HG02970 (cell line): Measurements from ENCODE around the gene RABGAP1L.
"Not testable (repeated sequence)": the region's sequence is repeated elsewhere in the genome, so short reads cannot be mapped to it uniquely, and the experiment has no call there.

Experiments
- ATAC-seq: cut with Tn5 transposase; IDR thresholded peaks from one replicate; pipeline ENCODE4 v1.9.1; 2021; ENCODE audit warnings: mild to moderate bottlenecking, moderate library complexity, moderate number of reproducible peaks; ENCODE audit not compliant: unreplicated experiment, low FRiP score

RABGAP1L gene

GRCh38 chr1:174692313-174692712 is 533.0 kb downstream of the RABGAP1L start:
- ATAC-seq = no peak

- ATAC-seq = no peak
These were observed 533.8 kb downstream of the RABGAP1L start for GRCh38 chr1:174693085-174693484.

DNA sequence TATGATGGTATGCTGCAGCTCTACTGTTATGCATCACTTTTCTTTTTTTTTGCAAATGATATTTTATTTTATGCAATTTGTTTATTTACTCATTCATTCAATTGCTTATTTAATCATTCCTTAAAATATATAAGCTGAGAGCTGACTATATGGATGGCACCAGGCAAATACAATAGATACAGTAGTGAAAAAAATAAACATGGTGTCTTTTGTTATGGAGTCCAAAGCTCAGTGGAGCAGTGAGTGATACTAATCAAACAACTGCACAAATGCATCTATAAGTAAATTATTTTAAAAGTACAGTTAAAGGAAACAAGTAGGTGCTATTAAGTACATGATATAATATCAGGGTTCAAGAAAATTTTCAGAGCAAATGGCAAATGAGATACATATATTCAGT is 534.2 kb downstream of the RABGAP1L start:
- not testable (repeated sequence) for ATAC-seq

- ATAC-seq = no peak
These were observed 536.9 kb downstream of the RABGAP1L start for GRCh38 chr1:174696026-174696821.

GRCh38 chr1:174700314-174700713 is 541.0 kb downstream of the RABGAP1L start:
- ATAC-seq = no peak

DNA sequence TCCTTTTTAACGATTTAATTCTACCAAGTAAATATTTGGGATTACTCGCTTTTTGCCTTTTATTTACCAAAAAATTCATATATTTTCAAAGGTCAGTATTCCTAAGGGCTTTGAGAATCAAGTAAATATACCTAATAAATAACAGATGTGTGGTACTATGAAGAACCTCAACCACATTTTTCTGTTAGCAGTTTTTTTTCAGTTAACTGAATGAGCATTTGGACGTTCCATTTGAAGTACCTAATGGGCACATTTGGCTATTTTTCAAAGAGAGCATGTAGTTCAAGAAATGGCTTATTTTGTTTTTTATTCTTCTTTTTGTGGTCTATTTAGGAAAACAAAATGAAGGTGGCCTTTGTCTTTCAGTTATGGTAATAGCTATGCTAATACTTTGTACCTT is 541.5 kb downstream of the RABGAP1L start:
- ATAC-seq = no peak

GRCh38 chr1:174701565-174701964 is 542.2 kb downstream of the RABGAP1L start:
- ATAC-seq = no peak

- no peak for ATAC-seq
These were observed 542.7 kb downstream of the RABGAP1L start for GRCh38 chr1:174702011-174702410.

DNA sequence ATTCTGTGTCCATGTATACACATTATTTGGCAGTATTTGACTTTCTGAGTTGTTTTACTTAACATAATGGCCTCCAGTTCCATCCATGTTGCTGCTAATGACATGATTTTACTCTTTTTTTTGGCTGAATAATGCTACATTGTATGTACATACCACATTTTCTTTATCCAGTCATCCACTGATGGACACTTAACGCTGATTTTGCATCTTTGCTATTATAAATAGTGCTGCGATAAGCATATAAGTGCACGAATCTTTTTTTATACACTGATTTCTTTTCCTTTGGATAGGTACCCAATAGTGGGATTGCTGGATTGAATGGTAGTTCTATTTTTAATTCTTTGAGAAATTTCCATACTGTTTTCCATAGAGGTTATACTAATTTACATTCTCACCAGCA is 544.0 kb downstream of the RABGAP1L start:
- ATAC-seq = no peak

DNA sequence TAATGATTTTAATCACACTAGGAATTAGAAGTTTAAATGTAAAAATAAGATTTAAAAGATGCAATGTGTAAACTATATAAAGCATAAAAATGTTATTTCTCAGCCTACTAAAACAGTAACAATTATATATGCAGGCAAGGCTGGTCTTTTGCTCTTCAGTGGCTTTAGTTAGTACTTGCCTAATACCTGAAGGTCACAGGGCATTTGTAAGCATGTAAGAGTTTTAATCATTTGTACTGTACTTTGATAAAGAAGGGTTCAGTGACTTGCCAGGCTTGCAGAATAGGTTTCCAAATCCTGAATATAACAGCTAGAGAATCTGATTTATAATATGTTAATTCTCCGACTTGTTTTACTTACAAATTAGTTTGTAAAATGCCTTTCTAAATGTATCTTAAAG is 545.0 kb downstream of the RABGAP1L start:
- no peak for ATAC-seq

DNA sequence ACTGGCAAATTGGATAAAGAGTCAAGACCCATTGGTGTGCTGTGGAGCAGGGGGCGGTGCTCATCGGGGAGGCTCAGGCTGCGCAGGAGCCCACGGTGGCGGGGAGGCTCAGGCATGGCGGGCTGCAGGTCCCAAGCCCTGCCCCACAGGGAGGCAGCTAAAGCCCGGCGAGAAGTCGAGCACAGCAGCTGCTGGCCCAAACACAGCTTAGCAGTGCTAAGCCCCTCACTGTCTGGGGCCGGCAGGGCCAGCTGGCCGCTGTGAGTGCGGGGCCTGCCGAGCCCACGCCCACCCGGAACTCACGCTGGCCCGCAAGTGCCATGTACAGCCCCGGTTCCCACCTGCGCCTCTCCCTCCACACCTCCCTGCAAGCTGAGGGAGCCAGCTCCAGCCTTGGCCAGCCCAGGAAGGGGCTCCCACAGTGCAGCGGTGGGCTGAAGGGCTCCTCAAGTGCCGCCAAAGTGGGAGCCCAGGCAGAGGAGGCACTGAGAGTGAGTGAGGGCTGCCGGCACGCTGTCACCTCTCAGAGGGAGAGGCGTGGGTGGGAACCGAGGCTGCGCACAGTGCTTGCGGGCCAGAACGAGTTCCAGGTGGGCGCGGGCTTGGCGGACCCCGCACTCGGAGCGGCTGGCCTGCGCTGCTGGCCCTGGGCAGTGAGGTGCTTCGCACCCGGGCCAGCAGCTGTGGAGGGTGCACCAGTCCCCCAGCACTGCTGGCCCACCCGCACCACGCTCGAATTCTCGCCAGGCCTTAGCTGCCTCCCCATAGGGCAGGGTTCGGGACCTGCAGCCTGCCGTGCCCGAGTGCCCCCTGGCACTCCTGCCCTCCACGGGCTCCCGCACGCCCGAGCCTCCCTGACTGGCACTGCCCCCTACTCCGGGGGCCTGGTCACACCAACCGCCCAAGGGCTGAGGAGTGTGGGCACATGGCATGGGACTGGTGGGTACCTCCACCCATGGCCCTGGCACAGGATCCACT is 551.8 kb downstream of the RABGAP1L start:
- no peak for ATAC-seq

DNA sequence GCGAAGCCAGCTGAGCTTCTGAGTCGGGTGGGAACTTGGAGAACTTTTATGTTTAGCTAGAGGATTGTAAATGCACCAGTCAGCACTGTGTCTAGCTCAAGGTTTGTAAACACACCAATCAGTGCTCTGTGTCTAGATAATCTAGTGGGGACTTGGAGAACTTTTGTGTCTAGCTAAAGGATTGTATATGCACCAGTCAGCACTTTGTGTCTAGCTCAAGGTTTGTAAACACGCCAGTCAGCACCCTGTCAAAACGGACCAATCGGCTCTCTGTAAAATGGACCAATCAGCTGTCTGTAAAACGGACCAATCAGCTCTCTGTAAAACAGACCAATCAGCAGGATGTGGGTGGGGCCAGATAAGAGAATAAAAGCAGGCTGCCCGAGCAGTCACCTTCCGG is 552.5 kb downstream of the RABGAP1L start:
- ATAC-seq = not testable (repeated sequence)

DNA sequence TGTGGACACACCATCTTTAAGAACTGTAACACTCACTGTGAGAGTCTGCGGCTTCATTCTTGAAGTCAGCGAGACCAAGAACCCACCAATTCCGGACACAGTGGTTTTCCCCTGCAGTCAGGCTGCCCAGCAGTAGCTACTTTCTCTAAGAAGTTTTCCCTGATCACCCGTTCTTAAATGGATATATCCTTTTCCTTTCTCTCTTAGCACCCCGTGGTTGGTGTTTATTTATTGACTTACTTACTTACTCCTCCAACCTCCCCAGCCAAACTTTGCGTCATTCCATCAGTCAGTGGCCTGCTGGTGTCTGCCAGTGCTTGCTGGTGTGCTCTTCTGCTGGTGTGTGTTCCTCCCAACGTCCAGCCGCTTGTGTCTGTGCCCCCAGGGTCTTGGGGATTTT is 553.2 kb downstream of the RABGAP1L start:
- no peak for ATAC-seq

GRCh38 chr1:174713796-174714195 is 554.5 kb downstream of the RABGAP1L start:
- no peak for ATAC-seq

DNA sequence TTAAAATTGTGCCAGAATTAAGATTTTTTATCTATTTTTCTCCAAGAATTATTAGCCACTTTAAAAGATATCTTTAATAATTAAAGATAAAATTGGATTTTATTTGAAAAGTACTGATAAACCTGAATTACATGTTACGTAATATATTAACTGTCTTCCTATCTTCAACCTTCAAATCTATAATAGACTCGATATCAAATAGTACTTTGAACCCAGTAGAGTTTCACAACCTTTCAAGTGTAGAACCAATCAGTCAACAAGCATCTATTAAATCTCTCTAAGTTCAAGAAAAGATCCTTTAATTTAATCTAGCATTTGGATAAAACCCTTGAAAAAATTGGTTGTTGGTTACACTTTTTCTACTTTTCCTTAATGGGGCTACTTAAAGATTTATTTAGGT is 559.9 kb downstream of the RABGAP1L start:
- no peak for ATAC-seq

DNA sequence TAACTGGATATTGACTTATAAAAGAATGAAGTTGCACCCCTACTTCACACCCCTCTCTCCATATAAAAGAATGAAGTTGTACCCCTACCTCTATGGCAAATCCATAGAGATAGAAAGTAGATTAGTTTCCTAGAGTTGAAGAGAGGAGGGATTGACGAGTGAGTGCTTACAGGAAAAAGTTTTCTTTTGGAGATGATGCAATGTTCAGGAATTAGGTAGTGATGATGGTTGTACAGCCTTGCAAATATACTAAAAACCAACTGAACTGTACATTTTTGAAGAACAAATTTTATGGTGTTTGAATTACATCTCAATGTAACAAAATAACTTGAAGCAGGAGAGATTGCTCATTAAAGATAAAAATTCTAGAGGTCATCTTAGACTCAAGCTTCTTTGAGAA is 561.3 kb downstream of the RABGAP1L start:
- ATAC-seq = no peak

DNA sequence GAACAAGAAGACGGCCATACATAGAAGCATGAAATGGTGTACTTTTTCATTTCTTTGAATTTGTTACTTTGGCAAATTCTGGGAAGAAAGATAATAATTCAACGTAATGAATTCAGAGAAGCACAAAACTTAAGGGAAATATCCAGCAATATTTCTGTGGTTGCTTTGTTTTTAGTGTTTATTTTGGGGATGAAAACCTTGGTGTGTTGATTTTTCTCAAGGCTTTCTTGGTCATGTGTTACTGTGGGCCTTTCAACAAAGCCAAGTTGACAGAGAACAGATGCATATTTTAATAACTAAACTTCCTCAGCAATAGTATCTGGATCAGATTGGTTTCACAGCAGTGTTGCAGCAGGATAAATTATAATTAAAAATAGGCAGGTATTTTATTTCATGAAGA is 561.9 kb downstream of the RABGAP1L start:
- ATAC-seq = no peak

DNA sequence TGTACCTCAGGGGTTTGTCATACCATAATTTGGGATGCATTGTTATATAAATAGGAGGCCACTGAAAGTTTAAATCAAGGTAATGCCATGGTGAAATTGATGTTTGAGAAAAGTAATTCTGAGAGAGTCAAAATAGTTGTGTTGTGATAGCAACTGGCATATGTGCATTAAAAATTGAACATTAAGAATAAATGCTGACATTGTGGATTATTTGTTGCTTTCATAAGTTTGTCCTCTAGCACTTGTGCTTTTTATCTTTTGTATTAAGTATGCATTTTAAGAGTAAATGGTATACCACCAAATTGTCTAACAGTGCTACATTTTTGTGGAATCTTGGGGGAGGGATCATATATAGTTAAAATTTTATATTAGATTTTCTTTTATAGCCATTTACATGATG is 564.5 kb downstream of the RABGAP1L start:
- ATAC-seq = no peak

GRCh38 chr1:174724219-174724618 is 564.9 kb downstream of the RABGAP1L start:
- ATAC-seq = no peak

- ATAC-seq = no peak
These were observed 567.0 kb downstream of the RABGAP1L start for GRCh38 chr1:174726167-174726879.
